A673 (cell line): Measurements from ENCODE around the gene SLC27A4. TPM values are rescaled to one million over a fixed set of nuclear protein-coding genes. Genes with fewer than 3 reads are reported as not detected.

Experiments
- BruUV-seq: library from RNA; stranded (reverse); fragments of 400-500 nt; replicated peaks from 2 replicates; lab custom pipeline; 2021; lab: Mats Ljungman, UMichigan
- CTCF ChIA-PET: fragments of 300-600 bp; sonication (Branson Sonifier 250); formaldehyde crosslinking; loops from one replicate; lab custom pipeline; 2022; ENCODE audit warnings: antibody characterized with exemption; lab: Charles Lee
- POLR2A ChIA-PET: fragments of 300-600 bp; sonication (Branson Sonifier 250); formaldehyde crosslinking; loops from one replicate; lab custom pipeline; 2022; ENCODE audit warnings: antibody characterized with exemption; ENCODE audit not compliant: low non-redundant PET; lab: Charles Lee
- DNase-seq: peaks from one replicate; pipeline ENCODE4 v3.0.0-alpha.2; 2015; ENCODE audit warnings: low spot score
- H3K27ac ChIP-seq: fragments of 200-600 bp; sonication (generic); 2 replicates; pipeline ENCODE4 v1.5.1; 2016; ENCODE audit warnings: mixed run types, low read depth, mild to moderate bottlenecking, mixed read lengths, antibody characterized with exemption, low read length; ENCODE audit not compliant: poor library complexity, severe bottlenecking
- H3K27me3 ChIP-seq: fragments of 200-600 bp; sonication (generic); replicated peaks from 2 replicates; pipeline ENCODE4 v1.6.1; 2017; ENCODE audit warnings: mixed run types, low read depth, mild to moderate bottlenecking, mixed read lengths, antibody characterized with exemption, low read length; ENCODE audit not compliant: insufficient read depth, poor library complexity
- H3K36me3 ChIP-seq: fragments of 200-600 bp; sonication (generic); 2 replicates; pipeline ENCODE4 v1.6.1; 2016; ENCODE audit warnings: mixed run types, mild to moderate bottlenecking, mixed read lengths, antibody characterized with exemption, low read length; ENCODE audit not compliant: insufficient read depth, poor library complexity, severe bottlenecking
- H3K4me1 ChIP-seq: fragments of 200-600 bp; sonication (generic); 2 replicates; pipeline ENCODE4 v1.6.1; 2017; ENCODE audit warnings: mixed run types, mild to moderate bottlenecking, mixed read lengths, antibody characterized with exemption, low read length; ENCODE audit not compliant: insufficient read depth, poor library complexity, severe bottlenecking
- H3K4me3 ChIP-seq: fragments of 200-600 bp; sonication (generic); 2 replicates; pipeline ENCODE4 v1.5.1; 2016; ENCODE audit warnings: low read depth, mixed run types, mild to moderate bottlenecking, mixed read lengths, low read length; ENCODE audit not compliant: poor library complexity, severe bottlenecking
- H3K9me3 ChIP-seq: fragments of 200-600 bp; sonication (generic); 2 replicates; pipeline ENCODE4 v1.6.1; 2016; ENCODE audit warnings: mixed run types, low read depth, mild to moderate bottlenecking, mixed read lengths, antibody characterized with exemption, low read length; ENCODE audit not compliant: poor library complexity, severe bottlenecking
- CTCF ChIP-seq: fragments of 300-800, 200-600 bp; sonication (generic); conservative IDR thresholded peaks from 2 replicates; pipeline ENCODE4 v1.5.1; 2017; ENCODE audit warnings: low read depth, mild to moderate bottlenecking, antibody characterized with exemption, low read length, moderate library complexity, mixed read lengths
- EZH2 ChIP-seq: fragments of 200-600 bp; sonication (generic); IDR thresholded peaks from 2 replicates; pipeline ENCODE4 v1.6.1; 2017; ENCODE audit warnings: borderline replicate concordance, low read depth, mild to moderate bottlenecking, mixed read lengths, antibody characterized with exemption, low read length; ENCODE audit not compliant: poor library complexity, severe bottlenecking
- intact Hi-C: fragments of 100-400 bp; cut with micrococcal nuclease; formaldehyde crosslinking; loops from one replicate; pipeline ENCODE4 v1.10.0; 2022; ENCODE audit not compliant: unreplicated experiment
- total RNA-seq: library from RNA; stranded (reverse); gene quantifications from 2 replicates; pipeline ENCODE4 v1.2.3, GENCODE V29; 2021

The SLC27A4 gene
- total RNA-seq, 1 experiment from 2014 or later = 39.1 TPM

DNA sequence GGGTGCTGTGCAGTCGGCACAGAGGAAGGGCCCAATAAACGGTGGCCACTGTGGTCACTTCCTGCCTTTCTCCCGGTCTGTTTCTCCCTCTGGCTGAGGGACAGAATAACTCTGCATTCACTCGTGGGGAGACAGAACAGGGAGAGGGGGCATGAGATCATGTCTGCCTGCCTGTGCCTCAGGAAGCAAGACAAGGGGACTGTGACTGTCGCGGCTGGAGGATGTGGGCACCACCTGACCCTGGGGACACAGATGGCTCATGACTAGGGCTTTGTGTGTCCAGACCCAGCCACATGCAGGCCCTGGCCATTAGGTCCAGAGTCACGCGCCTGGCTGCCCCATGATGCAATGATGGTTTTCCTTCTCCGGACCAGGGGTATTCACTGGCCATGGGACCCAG is 23.9 kb upstream of the SLC27A4 start:
- H3K4me3 ChIP-seq = no peak overlapping the region
- H3K27ac ChIP-seq = no peak overlapping the region
- H3K9me3 ChIP-seq = no peaks in the 10 kb centered on the region
- H3K36me3 ChIP-seq = peaks cover 31% of the 10 kb centered on the region
- no TSS peak for BruUV-seq
- CTCF ChIA-PET = no interaction called here
- intact Hi-C loops = no loop called here
- H3K4me1 ChIP-seq = peaks cover 4% of the 10 kb centered on the region
- H3K27me3 ChIP-seq = no peaks in the 10 kb centered on the region
- TF ChIP-seq CTCF = no peak
- TF ChIP-seq EZH2 = no peak
- POLR2A ChIA-PET = no interaction called here
- DNase-seq = no peak

GRCh38 chr9:128317629-128318028 is 22.7 kb upstream of the SLC27A4 start:
- ChIA-PET POLR2A (no interaction called here), CTCF (no interaction called here)
- Histone ChIP-seq H3K9me3 (no peaks in the 10 kb centered on the region), H3K4me3 (no peak overlapping the region), H3K27ac (no peak overlapping the region), H3K4me1 (peaks cover 6% of the 10 kb centered on the region), H3K27me3 (no peaks in the 10 kb centered on the region), H3K36me3 (peaks cover 25% of the 10 kb centered on the region)
- DNase-seq = no peak
- TF ChIP-seq EZH2 = no peak
- TF ChIP-seq CTCF = no peak
- intact Hi-C loops = no loop called here
- no TSS peak for BruUV-seq

DNA sequence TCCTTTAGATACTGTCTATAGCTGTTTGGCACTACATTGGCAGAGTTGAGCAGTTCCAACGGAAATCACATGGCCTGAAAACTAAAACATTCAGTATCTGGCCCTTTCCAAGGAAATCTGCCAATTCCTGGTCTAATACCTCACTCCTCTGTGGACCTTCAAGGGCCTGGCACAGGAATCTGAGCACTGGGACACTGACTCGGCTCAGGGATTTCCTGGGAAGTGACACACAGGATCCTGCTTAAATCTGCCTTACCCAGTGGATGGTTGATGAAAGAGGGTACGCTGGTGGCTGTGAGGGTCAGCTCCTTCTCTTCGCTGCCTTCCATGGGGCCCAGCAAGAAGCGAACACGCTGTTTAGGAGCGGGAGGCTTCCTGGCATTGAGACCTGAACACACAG is 19.0 kb upstream of the SLC27A4 start:
- ChIA-PET POLR2A (no interaction called here), CTCF (no interaction called here)
- intact Hi-C loops = no loop called here
- TF ChIP-seq EZH2 (no peak), CTCF (no peak)
- no peaks in the 10 kb centered on the region for H3K27me3 ChIP-seq
- peaks cover 33% of the 10 kb centered on the region for H3K36me3 ChIP-seq
- BruUV-seq = no TSS peak
- no peak overlapping the region for H3K27ac ChIP-seq
- DNase-seq = no peak
- no peaks in the 10 kb centered on the region for H3K9me3 ChIP-seq
- H3K4me3 ChIP-seq = peak overlapping the region; percentile 98
- peaks cover 13% of the 10 kb centered on the region for H3K4me1 ChIP-seq
